CD4-positive, CD25-positive, alpha-beta regulatory T cell (primary cell): ENCODE measurements around the gene SPINK5. TPM values are rescaled to one million over a fixed set of nuclear protein-coding genes. Genes with fewer than 3 reads are reported as not detected.
A peak's percentile ranks its signal among the peaks of the same experiment; 100 is the strongest.

Source experiments
- ATAC-seq, 2 donors: fragments of 150-1000 bp; cut with Tn5 transposase; one replicate each; pipeline ENCODE4 v1.10.0; 2021; ENCODE audit warnings: low read depth in 2 of 2, moderate number of reproducible peaks in 2 of 2, moderate library complexity in 1 of 2
- DNase-seq, 3 donors: peaks; one replicate each; pipeline versions ENCODE4 v3.0.0 to v3.0.0-alpha.2; 2012 to 2022; ENCODE audit warnings: mixed read lengths in 1 of 3
- H3K27ac ChIP-seq: one replicate; pipeline ENCODE4 v1.7.0; 2013; ENCODE audit warnings: mild to moderate bottlenecking, low read length; ENCODE audit not compliant: insufficient read depth, poor library complexity, severe bottlenecking
- H3K27me3 ChIP-seq: one replicate; pipeline ENCODE4 v1.7.0; 2013; ENCODE audit warnings: low read length; ENCODE audit not compliant: control insufficient read depth, insufficient read depth
- H3K36me3 ChIP-seq: one replicate; pipeline ENCODE4 v1.7.0; 2013; ENCODE audit warnings: mild to moderate bottlenecking, low read length, moderate library complexity; ENCODE audit not compliant: control insufficient read depth, insufficient read depth
- H3K4me1 ChIP-seq: 2 replicates; pipeline ENCODE4 v1.7.0; 2013; ENCODE audit warnings: mild to moderate bottlenecking, low read length; ENCODE audit not compliant: insufficient read depth, control insufficient read depth, poor library complexity, severe bottlenecking
- H3K4me3 ChIP-seq: one replicate; pipeline ENCODE4 v1.7.0; 2013; ENCODE audit warnings: low read depth, mild to moderate bottlenecking, low read length, moderate library complexity
- H3K9me3 ChIP-seq, 2 experiments: 1 replicate in 1 of 2; 2 replicates in 1 of 2; pipeline ENCODE4 v1.7.0; 2013; ENCODE audit warnings: low read length in 2 of 2, mild to moderate bottlenecking in 1 of 2, moderate library complexity in 1 of 2; ENCODE audit not compliant: control insufficient read depth in 2 of 2
- H3K27ac Mint-ChIP-seq, 3 donors: one replicate each; pipeline ENCODE4 v1.8.0; 2020 to 2022; ENCODE audit warnings: mild to moderate bottlenecking in 3 of 3, mixed read lengths in 3 of 3, moderate library complexity in 2 of 3
- H3K27me3 Mint-ChIP-seq: one replicate; pipeline ENCODE4 v1.8.0; 2022; ENCODE audit warnings: mild to moderate bottlenecking, mixed read lengths
- H3K36me3 Mint-ChIP-seq: one replicate; pipeline ENCODE4 v1.8.0; 2020; ENCODE audit warnings: mixed read lengths
- H3K4me1 Mint-ChIP-seq, 4 donors: one replicate each; pipeline ENCODE4 v1.8.0; 2020 to 2022; ENCODE audit warnings: mixed read lengths in 4 of 4, mild to moderate bottlenecking in 1 of 4
- H3K4me3 Mint-ChIP-seq, 4 donors: one replicate each; pipeline ENCODE4 v1.8.0; 2020 to 2022; ENCODE audit warnings: mild to moderate bottlenecking in 4 of 4, mixed read lengths in 4 of 4, moderate library complexity in 3 of 4
- H3K9me3 Mint-ChIP-seq, 7 donors: one replicate each; pipeline ENCODE4 v1.8.0; 2020 to 2022; ENCODE audit warnings: mixed read lengths in 7 of 7, mild to moderate bottlenecking in 3 of 7, moderate library complexity in 2 of 7
- polyA plus RNA-seq, 4 donors: library from polyadenylated mRNA; unstranded; fragments of 300-500 nt; fragmentation: Illumina TruSeq; gene quantifications; one replicate each; pipeline ENCODE4 v1.2.3, GENCODE V29; 2021
- total RNA-seq: library from RNA; stranded (reverse); gene quantifications from one replicate; pipeline ENCODE4 v1.2.3, GENCODE V29; 2022

SPINK5 gene
- total and polyA plus RNA-seq, 5 donors from 2014 or later: not detected

- no peaks in the 10 kb centered on the region for H3K4me1 ChIP-seq
- Mint-ChIP-seq H3K27ac (no peak overlapping the region), H3K36me3 (no peaks in the 10 kb centered on the region), H3K4me3 (no peak overlapping the region), H3K9me3 (peaks cover 0 to 4% (median 1%) of the 10 kb centered on the region in 7 donors), H3K27me3 (no peaks in the 10 kb centered on the region), H3K4me1 (no peaks in the 10 kb centered on the region)
- H3K36me3 ChIP-seq: no peaks in the 10 kb centered on the region
- no peak overlapping the region for H3K27ac ChIP-seq
- DNase-seq: no peak
- no peaks in the 10 kb centered on the region for H3K27me3 ChIP-seq
- H3K4me3 ChIP-seq: no peak overlapping the region
- no peaks in the 10 kb centered on the region for H3K9me3 ChIP-seq
- ATAC-seq: no peak
Observed at GRCh38 chr5:148084269-148084668, 20.5 kb downstream of the SPINK5 start.

DNA sequence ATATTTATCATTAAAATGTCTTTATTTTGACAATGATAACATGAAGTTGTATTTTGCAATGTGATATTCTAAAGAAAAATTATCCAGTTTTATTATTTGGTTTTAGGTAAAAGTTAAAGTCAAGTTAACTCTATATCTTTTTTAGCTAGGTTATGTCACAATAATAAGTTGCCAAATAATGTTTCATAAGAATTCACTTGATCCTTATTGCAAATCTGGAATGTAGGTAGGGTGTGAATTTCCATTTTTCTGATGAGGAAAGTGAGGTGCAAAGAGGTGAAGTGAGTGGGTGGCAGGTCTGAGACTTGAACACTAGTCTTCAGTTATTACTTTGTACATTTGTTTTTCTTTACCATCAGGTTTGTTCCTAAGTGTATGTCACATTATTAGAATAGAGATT lies 21.5 kb downstream of the SPINK5 start:
- Mint-ChIP-seq H3K4me1 (no peaks in the 10 kb centered on the region), H3K27ac (no peak overlapping the region), H3K36me3 (no peaks in the 10 kb centered on the region), H3K27me3 (no peaks in the 10 kb centered on the region), H3K4me3 (no peak overlapping the region), H3K9me3 (peaks cover 0 to 4% (median 1%) of the 10 kb centered on the region in 7 donors)
- DNase-seq: no peak
- Histone ChIP-seq H3K4me1 (no peaks in the 10 kb centered on the region), H3K27ac (no peak overlapping the region), H3K27me3 (no peaks in the 10 kb centered on the region), H3K4me3 (no peak overlapping the region), H3K9me3 (no peaks in the 10 kb centered on the region), H3K36me3 (no peaks in the 10 kb centered on the region)
- no peak for ATAC-seq

DNA sequence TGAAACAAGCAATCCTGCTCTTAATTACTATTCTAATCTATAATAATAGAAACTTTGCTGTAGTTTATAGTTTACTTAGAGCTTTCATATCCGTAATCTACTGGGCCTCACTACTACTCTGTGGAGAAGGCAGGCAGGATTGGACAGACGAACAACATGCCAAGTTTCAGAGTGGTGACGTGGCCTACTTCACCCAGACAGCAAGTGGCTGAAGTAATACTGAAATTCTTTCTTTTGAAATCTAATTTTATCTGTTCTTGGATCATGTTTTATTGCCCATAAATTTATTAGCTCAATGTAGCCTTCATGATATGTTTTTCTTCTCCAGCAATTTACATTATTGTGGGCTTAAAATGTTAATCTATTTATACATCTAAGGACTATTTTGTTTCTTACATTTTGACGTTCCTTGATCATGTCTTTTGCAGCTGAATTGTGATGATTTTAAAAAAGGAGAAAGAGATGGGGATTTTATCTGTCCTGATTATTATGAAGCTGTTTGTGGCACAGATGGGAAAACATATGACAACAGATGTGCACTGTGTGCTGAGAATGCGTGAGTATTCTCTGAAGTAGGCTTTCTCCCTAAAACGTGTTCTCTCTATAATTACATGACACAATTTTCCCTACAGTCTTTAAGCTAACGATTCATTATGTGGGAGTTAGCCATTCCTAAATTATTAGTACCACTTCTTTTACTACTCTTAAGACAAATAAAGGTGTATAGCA lies 22.4 kb downstream of the SPINK5 start:
- Histone ChIP-seq H3K4me3 (no peak overlapping the region), H3K27me3 (no peaks in the 10 kb centered on the region), H3K4me1 (no peaks in the 10 kb centered on the region), H3K27ac (no peak overlapping the region), H3K36me3 (no peaks in the 10 kb centered on the region), H3K9me3 (no peaks in the 10 kb centered on the region)
- H3K27me3 Mint-ChIP-seq: no peaks in the 10 kb centered on the region
- no peaks in the 10 kb centered on the region for H3K4me1 Mint-ChIP-seq
- peak overlapping the region in 1 of 3 donors; percentile 5 for H3K27ac Mint-ChIP-seq
- H3K9me3 Mint-ChIP-seq: peaks cover 0 to 4% (median 1%) of the 10 kb centered on the region in 7 donors
- ATAC-seq (no peak), DNase-seq (no peak)
- no peak overlapping the region for H3K4me3 Mint-ChIP-seq
- H3K36me3 Mint-ChIP-seq: no peaks in the 10 kb centered on the region

DNA sequence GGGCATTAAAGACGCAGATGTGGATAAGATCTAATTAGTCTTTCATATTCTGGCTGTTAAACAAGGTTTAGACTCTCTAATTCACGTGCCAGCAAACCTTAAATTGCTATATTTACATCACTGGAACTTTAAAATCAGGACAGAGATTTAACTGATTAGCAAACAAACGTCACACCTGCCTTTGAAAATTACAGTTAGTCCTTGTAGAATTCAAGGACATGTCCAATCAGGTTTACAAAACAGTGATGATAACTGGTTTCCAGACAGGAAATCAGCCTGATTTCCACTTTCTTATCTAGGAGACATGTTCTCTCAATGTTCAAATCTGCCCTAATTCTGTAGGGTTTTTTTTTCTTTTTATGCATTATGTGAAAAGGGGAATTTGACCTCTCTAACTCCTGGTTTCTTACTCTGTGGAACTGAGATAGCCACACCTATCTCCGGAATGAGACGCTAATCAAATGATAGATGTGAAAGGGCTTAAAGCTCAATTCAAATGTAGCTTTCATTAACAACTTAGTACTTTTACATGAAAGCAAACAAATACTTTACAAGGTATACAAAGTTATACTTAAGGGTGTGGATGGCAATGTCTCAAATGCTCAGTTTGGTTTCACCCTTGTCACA lies 26.5 kb downstream of the SPINK5 start:
- DNase-seq (no peak), ATAC-seq (no peak)
- no peaks in the 10 kb centered on the region for H3K27me3 ChIP-seq
- Mint-ChIP-seq H3K27me3 (no peaks in the 10 kb centered on the region), H3K4me3 (no peak overlapping the region), H3K36me3 (no peaks in the 10 kb centered on the region), H3K27ac (no peak overlapping the region), H3K9me3 (peaks cover 0 to 3% (median 0%) of the 10 kb centered on the region in 7 donors), H3K4me1 (no peaks in the 10 kb centered on the region)
- H3K36me3 ChIP-seq: no peaks in the 10 kb centered on the region
- no peak overlapping the region for H3K4me3 ChIP-seq
- H3K9me3 ChIP-seq: no peaks in the 10 kb centered on the region
- H3K27ac ChIP-seq: no peak overlapping the region
- no peaks in the 10 kb centered on the region for H3K4me1 ChIP-seq

- no peak for DNase-seq
- no peaks in the 10 kb centered on the region for H3K36me3 Mint-ChIP-seq
- no peaks in the 10 kb centered on the region for H3K36me3 ChIP-seq
- H3K27ac Mint-ChIP-seq: no peak overlapping the region
- H3K27me3 Mint-ChIP-seq: no peaks in the 10 kb centered on the region
- H3K4me1 Mint-ChIP-seq: no peaks in the 10 kb centered on the region
- no peak for ATAC-seq
- no peaks in the 10 kb centered on the region for H3K27me3 ChIP-seq
- H3K4me3 ChIP-seq: no peak overlapping the region
- no peaks in the 10 kb centered on the region for H3K4me1 ChIP-seq
- no peaks in the 10 kb centered on the region for H3K9me3 ChIP-seq
- peaks cover 0 to 3% (median 0%) of the 10 kb centered on the region in 7 donors for H3K9me3 Mint-ChIP-seq
- H3K27ac ChIP-seq: no peak overlapping the region
- no peak overlapping the region for H3K4me3 Mint-ChIP-seq
Observed at GRCh38 chr5:148090773-148091250, 27.0 kb downstream of the SPINK5 start.

GRCh38 chr5:148091991-148092964 lies 28.5 kb downstream of the SPINK5 start:
- DNase-seq (no peak), ATAC-seq (no peak)
- Histone ChIP-seq H3K4me1 (no peaks in the 10 kb centered on the region), H3K9me3 (no peaks in the 10 kb centered on the region), H3K4me3 (no peak overlapping the region), H3K36me3 (no peaks in the 10 kb centered on the region), H3K27me3 (no peaks in the 10 kb centered on the region), H3K27ac (no peak overlapping the region)
- peaks cover 0 to 3% (median 0%) of the 10 kb centered on the region in 7 donors for H3K9me3 Mint-ChIP-seq
- no peaks in the 10 kb centered on the region for H3K27me3 Mint-ChIP-seq
- H3K4me1 Mint-ChIP-seq: no peaks in the 10 kb centered on the region
- H3K36me3 Mint-ChIP-seq: no peaks in the 10 kb centered on the region
- no peak overlapping the region for H3K27ac Mint-ChIP-seq
- H3K4me3 Mint-ChIP-seq: no peak overlapping the region

DNA sequence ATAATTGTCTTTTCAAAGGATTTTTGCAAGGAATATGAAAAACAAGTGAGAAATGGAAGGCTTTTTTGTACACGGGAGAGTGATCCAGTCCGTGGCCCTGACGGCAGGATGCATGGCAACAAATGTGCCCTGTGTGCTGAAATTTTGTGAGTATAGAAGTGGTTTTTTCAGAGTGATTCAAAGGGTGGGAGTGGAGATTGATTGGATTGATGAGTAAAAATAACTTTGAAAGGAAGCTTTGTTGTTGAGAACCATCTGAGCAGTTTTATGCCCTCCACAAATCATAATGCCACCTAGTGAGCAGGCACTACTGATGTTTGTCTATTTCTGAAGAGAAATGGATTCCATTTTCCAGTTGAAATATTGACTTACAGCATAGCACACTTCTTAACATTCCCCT lies 30.6 kb downstream of the SPINK5 start:
- peaks cover 0 to 2% (median 0%) of the 10 kb centered on the region in 7 donors for H3K9me3 Mint-ChIP-seq
- H3K27ac Mint-ChIP-seq: no peak overlapping the region
- Histone ChIP-seq H3K9me3 (no peaks in the 10 kb centered on the region), H3K36me3 (no peaks in the 10 kb centered on the region), H3K27ac (no peak overlapping the region), H3K4me3 (no peak overlapping the region), H3K27me3 (no peaks in the 10 kb centered on the region), H3K4me1 (no peaks in the 10 kb centered on the region)
- H3K4me3 Mint-ChIP-seq: no peak overlapping the region
- H3K36me3 Mint-ChIP-seq: no peaks in the 10 kb centered on the region
- ATAC-seq: no peak
- DNase-seq: no peak
- H3K4me1 Mint-ChIP-seq: no peaks in the 10 kb centered on the region
- no peaks in the 10 kb centered on the region for H3K27me3 Mint-ChIP-seq
